NCI-H2107 treated with DMSO at 0.1 percent for 48 hours (cell line): ENCODE results near the gene TMEM255A.
"Not testable (repeated sequence)": the region's sequence is repeated elsewhere in the genome, so short reads cannot be mapped to it uniquely, and the experiment has no call there.

Experiments used
- DNase-seq: peaks from one replicate; lab custom pipeline; 2025; ENCODE audit not compliant: unreplicated experiment; lab: John Stamatoyannopoulos, UW

The TMEM255A gene

GRCh38 chrX:120310861-120311726 is at the start of gene TMEM255A:
TSS of gene TMEM255A (minus strand) at chrX:120311461. CDS start at chrX:120311309, 152 bp downstream.
- no peak for DNase-seq

DNA sequence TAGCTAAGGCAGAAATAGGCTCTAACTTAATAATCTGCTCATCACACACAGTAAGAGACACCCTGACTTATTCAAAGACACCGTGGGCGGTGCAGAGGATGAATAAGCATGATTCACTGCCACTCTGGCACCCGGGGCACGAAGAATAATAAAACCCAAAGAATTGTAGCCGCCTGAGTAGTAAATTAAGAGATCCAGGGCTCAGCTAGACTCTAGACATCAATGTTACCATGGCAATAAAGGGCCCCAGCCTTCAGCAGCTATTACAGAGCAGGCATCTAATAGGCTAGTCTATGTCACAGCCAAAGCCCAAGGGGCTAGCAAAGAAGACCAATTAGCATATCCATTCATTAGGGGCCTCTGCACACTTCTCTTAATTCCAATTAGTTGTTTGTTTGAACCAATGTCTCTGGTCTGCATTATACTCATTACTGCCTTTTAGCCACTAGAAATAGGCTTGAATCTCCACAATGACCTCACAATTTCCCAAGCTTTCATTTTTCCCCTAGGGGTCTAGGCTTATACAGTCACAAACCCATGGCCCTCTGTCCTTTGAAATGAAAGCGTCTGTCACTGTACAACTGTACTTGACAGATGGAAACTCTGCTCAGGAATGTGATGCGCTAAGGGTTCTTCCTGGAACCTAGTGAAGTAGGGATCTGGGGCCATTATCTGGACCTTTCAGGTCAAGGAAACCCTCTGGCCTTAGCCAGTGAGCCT is 47.6 kb upstream of the TMEM255A start:
- no peak for DNase-seq

- no peak for DNase-seq
These were observed 45.9 kb upstream of the TMEM255A start for GRCh38 chrX:120357186-120357585.

DNA sequence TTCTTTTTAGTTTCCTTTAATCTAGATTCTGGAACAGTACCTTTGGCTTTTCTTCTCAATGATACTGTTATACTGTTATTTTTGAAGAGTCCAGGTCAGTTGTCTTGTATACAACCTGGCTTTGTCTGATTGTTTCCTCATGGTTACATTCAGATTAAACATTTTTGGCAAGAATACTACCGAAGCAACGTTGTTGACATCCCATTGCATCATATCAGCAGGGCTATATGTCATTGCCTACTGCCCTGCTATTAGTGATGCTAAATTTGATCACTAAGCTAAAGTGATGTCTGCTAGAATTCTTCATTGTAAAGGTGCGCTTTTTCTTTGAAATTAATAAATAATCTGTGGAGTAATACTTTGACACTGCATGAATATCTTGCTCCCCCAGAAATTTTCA is 44.8 kb upstream of the TMEM255A start:
- no peak for DNase-seq

DNA sequence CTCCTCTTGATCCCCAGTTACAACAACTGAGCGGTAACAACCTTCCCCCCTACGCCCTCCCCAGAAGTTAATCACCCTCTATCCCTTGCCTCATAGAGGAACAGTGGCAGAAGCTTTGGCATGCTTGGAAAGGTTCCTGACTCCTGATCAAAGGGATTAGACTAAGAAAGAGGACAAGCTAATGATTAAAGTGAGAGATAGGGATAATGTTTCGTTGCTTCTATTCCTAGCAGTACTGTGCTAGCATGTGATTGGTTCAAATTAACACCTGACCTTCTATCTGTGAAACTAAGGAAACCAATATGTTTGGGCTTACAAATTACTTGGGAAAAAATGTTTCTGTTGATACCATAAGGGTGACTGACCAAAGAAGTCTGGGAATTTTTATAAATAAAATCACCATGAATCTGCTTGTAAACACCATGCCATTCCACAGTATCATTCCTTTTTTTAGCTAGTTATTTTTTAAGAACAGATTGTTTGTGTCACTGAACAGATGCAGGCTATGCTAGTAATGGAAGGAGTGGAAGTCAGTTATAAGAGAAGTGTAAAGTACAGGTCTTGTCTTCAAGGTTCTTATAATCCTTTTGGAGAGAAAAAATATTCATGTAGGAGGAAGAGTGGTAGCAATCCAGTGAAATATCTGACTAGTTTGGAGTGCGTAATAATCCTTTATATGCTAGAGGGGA is 39.3 kb upstream of the TMEM255A start:
- DNase-seq: no peak

DNA sequence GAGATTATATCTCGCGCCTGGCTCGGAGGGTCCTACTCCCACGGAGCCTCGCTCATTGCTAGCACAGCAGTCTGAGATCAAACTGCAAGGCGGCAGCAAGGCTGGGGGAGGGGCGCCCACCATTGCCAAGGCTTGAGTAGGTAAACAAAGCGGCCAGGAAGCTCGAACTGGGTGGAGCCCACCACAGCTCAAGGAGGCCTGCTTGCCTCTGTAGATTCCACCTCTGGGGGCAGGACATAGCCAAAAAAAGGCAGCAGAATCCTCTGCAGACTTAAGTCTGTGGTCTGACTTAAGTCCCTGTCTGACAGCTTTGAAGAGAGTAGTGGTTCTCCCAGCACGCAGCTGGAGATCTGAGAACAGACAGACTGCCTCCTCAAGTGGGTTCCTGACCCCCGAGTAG is 33.3 kb upstream of the TMEM255A start:
- DNase-seq: not testable (repeated sequence)

DNA sequence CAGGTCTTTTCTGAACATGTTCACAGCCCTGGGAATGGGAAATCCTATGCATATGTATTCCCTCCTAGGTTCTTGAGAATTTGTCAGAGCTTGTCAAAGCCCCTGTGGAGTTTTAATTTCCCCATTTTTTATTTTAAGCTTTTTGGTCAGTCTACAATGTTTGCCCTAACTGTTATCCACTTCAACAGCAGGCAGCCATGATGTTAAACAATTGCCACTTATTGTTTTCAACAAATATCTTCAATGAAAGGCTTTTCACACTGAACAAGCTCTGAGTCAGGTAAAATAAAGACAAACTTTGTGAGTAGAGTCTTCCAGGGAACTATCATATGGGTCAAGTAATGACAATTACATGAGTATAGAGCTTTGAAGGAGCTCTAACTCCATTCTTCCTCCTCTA is 25.6 kb upstream of the TMEM255A start:
- DNase-seq: no peak

- DNase-seq: no peak
These were observed 24.0 kb upstream of the TMEM255A start for GRCh38 chrX:120335289-120335688.

GRCh38 chrX:120334603-120335002 is 23.3 kb upstream of the TMEM255A start:
- DNase-seq: no peak

GRCh38 chrX:120334151-120334550 is 22.9 kb upstream of the TMEM255A start:
- DNase-seq: no peak

DNA sequence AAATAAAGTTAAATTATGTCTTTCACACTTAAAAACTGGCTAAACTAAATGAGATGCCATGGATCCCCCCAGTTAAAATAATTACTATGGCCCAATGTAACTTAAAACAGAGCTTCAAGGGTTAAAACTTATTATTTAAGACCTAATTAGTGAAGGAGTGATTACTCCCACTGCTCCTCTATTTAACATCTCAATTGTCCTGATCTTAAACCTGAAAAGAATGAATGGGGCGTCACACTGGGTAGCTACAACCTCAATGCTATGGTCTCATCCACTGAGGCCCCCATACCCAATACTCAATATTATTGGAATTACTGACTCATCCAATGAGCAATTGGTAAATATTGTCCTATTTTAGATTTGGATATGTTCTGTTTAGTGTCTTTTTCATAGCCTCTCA is 21.1 kb upstream of the TMEM255A start:
- DNase-seq: no peak

- no peak for DNase-seq
These were observed 19.9 kb upstream of the TMEM255A start for GRCh38 chrX:120331116-120331515.

- no peak for DNase-seq
These were observed 10.4 kb upstream of the TMEM255A start for GRCh38 chrX:120321520-120322281.

GRCh38 chrX:120318411-120318810 is 7.2 kb upstream of the TMEM255A start:
- DNase-seq: no peak

DNA sequence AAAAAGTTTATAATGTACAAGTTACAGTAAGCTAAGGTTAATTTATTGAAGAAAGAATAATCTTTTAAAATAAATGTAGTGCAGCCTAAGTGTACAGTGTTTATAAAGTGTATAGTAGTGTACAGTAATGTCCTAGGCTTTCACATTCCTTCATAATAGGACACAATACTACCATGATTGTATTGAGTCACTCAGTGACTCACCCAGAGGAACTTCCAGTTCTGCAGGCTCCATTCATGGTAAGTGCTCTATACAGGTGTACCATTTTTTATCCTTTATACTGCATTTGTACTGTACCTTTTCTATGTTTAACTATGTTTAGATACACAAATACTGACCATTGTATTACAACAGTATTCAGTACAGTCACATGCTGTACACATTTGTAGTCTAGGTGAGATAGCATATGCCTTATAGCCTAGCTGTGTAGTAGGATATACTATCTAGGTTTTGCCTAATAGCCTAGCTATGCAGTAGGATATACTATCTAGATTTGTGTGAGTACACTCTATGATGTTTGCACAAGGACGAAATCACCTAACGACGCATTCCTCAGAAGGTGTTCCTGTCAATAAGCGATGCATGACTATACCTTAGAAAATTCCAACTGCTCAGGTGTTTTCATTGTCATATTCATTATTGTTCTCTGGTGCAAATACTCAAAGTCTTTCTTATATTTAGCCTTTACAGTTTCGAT is 5.5 kb upstream of the TMEM255A start:
- DNase-seq: no peak

- no peak for DNase-seq
These were observed 4.5 kb upstream of the TMEM255A start for GRCh38 chrX:120315776-120316175.

- DNase-seq: no peak
These were observed 434 bp upstream of the TMEM255A start for GRCh38 chrX:120311727-120312063.

- DNase-seq: no peak
These were observed 1.2 kb downstream of the TMEM255A start for GRCh38 chrX:120309873-120310705.
